ENCODE measurements around the gene MAP7D2.
A peak's percentile ranks its signal among the peaks of the same experiment; 100 is the strongest.

The MAP7D2 gene

GRCh38 chrX:20019672-20020365, 96.9 kb downstream of the MAP7D2 start:
- DNase-seq = no peak
- H3K9me3 ChIP-seq (ENCODE audit: control insufficient read depth, low read length) = no peaks in the 10 kb centered on the region
- no peak overlapping the region for H3K27ac ChIP-seq (ENCODE audit: insufficient read depth, low read length, poor library complexity, severe bottlenecking)
- no peaks in the 10 kb centered on the region for H3K27me3 ChIP-seq (replicated peaks; ENCODE audit: control insufficient read depth, insufficient read depth, low read length, poor library complexity, severe bottlenecking)
- no peak overlapping the region for H3K4me3 ChIP-seq (ENCODE audit: insufficient read depth, low read depth, low read length, poor library complexity, severe bottlenecking)
- no peaks in the 10 kb centered on the region for H3K4me1 ChIP-seq (ENCODE audit: control insufficient read depth, insufficient read depth, low read length, poor library complexity, severe bottlenecking)
- H3K36me3 ChIP-seq (ENCODE audit: control insufficient read depth, insufficient read depth, low read length) = no peaks in the 10 kb centered on the region

GRCh38 chrX:20016616-20016945, 100.1 kb downstream of the MAP7D2 start:
- no peak for DNase-seq
- no peaks in the 10 kb centered on the region for H3K36me3 ChIP-seq (ENCODE audit: control insufficient read depth, insufficient read depth, low read length)
- H3K9me3 ChIP-seq (ENCODE audit: control insufficient read depth, low read length) = no peaks in the 10 kb centered on the region
- H3K4me1 ChIP-seq (ENCODE audit: control insufficient read depth, insufficient read depth, low read length, poor library complexity, severe bottlenecking) = no peaks in the 10 kb centered on the region
- H3K27ac ChIP-seq (ENCODE audit: insufficient read depth, low read length, poor library complexity, severe bottlenecking) = no peak overlapping the region
- no peaks in the 10 kb centered on the region for H3K27me3 ChIP-seq (replicated peaks; ENCODE audit: control insufficient read depth, insufficient read depth, low read length, poor library complexity, severe bottlenecking)
- H3K4me3 ChIP-seq (ENCODE audit: insufficient read depth, low read depth, low read length, poor library complexity, severe bottlenecking) = no peak overlapping the region

GRCh38 chrX:20015945-20016615, 100.6 kb downstream of the MAP7D2 start:
- no peaks in the 10 kb centered on the region for H3K27me3 ChIP-seq (replicated peaks; ENCODE audit: control insufficient read depth, insufficient read depth, low read length, poor library complexity, severe bottlenecking)
- H3K4me1 ChIP-seq (ENCODE audit: control insufficient read depth, insufficient read depth, low read length, poor library complexity, severe bottlenecking) = no peaks in the 10 kb centered on the region
- H3K9me3 ChIP-seq (ENCODE audit: control insufficient read depth, low read length) = no peaks in the 10 kb centered on the region
- DNase-seq = no peak
- H3K4me3 ChIP-seq (ENCODE audit: insufficient read depth, low read depth, low read length, poor library complexity, severe bottlenecking) = no peak overlapping the region
- no peaks in the 10 kb centered on the region for H3K36me3 ChIP-seq (ENCODE audit: control insufficient read depth, insufficient read depth, low read length)
- H3K27ac ChIP-seq (ENCODE audit: insufficient read depth, low read length, poor library complexity, severe bottlenecking) = no peak overlapping the region

GRCh38 chrX:20015422-20015821, 101.3 kb downstream of the MAP7D2 start:
- no peaks in the 10 kb centered on the region for H3K4me1 ChIP-seq (ENCODE audit: control insufficient read depth, insufficient read depth, low read length, poor library complexity, severe bottlenecking)
- DNase-seq = no peak
- no peaks in the 10 kb centered on the region for H3K27me3 ChIP-seq (replicated peaks; ENCODE audit: control insufficient read depth, insufficient read depth, low read length, poor library complexity, severe bottlenecking)
- no peaks in the 10 kb centered on the region for H3K9me3 ChIP-seq (ENCODE audit: control insufficient read depth, low read length)
- H3K36me3 ChIP-seq (ENCODE audit: control insufficient read depth, insufficient read depth, low read length) = no peaks in the 10 kb centered on the region
- H3K4me3 ChIP-seq (ENCODE audit: insufficient read depth, low read depth, low read length, poor library complexity, severe bottlenecking) = no peak overlapping the region
- H3K27ac ChIP-seq (ENCODE audit: insufficient read depth, low read length, poor library complexity, severe bottlenecking) = no peak overlapping the region

GRCh38 chrX:20011608-20012007, 105.1 kb downstream of the MAP7D2 start:
- no peaks in the 10 kb centered on the region for H3K4me1 ChIP-seq (ENCODE audit: control insufficient read depth, insufficient read depth, low read length, poor library complexity, severe bottlenecking)
- no peak for DNase-seq
- no peaks in the 10 kb centered on the region for H3K9me3 ChIP-seq (ENCODE audit: control insufficient read depth, low read length)
- no peak overlapping the region for H3K4me3 ChIP-seq (ENCODE audit: insufficient read depth, low read depth, low read length, poor library complexity, severe bottlenecking)
- H3K36me3 ChIP-seq (ENCODE audit: control insufficient read depth, insufficient read depth, low read length) = no peaks in the 10 kb centered on the region
- no peak overlapping the region for H3K27ac ChIP-seq (ENCODE audit: insufficient read depth, low read length, poor library complexity, severe bottlenecking)
- H3K27me3 ChIP-seq (replicated peaks; ENCODE audit: control insufficient read depth, insufficient read depth, low read length, poor library complexity, severe bottlenecking) = no peaks in the 10 kb centered on the region

GRCh38 chrX:20007962-20008622, 108.6 kb downstream of the MAP7D2 start:
- Histone ChIP-seq H3K4me1 (ENCODE audit: control insufficient read depth, insufficient read depth, low read length, poor library complexity, severe bottlenecking) (no peaks in the 10 kb centered on the region), H3K27me3 (replicated peaks; ENCODE audit: control insufficient read depth, insufficient read depth, low read length, poor library complexity, severe bottlenecking) (no peaks in the 10 kb centered on the region), H3K36me3 (ENCODE audit: control insufficient read depth, insufficient read depth, low read length) (no peaks in the 10 kb centered on the region), H3K27ac (ENCODE audit: insufficient read depth, low read length, poor library complexity, severe bottlenecking) (no peak overlapping the region), H3K9me3 (ENCODE audit: control insufficient read depth, low read length) (no peaks in the 10 kb centered on the region), H3K4me3 (ENCODE audit: insufficient read depth, low read depth, low read length, poor library complexity, severe bottlenecking) (no peak overlapping the region)
- no peak for DNase-seq

GRCh38 chrX:20005883-20006282, 110.8 kb downstream of the MAP7D2 start:
- no peak overlapping the region for H3K27ac ChIP-seq (ENCODE audit: insufficient read depth, low read length, poor library complexity, severe bottlenecking)
- no peaks in the 10 kb centered on the region for H3K4me1 ChIP-seq (ENCODE audit: control insufficient read depth, insufficient read depth, low read length, poor library complexity, severe bottlenecking)
- DNase-seq = no peak
- no peaks in the 10 kb centered on the region for H3K27me3 ChIP-seq (replicated peaks; ENCODE audit: control insufficient read depth, insufficient read depth, low read length, poor library complexity, severe bottlenecking)
- no peaks in the 10 kb centered on the region for H3K9me3 ChIP-seq (ENCODE audit: control insufficient read depth, low read length)
- H3K4me3 ChIP-seq (ENCODE audit: insufficient read depth, low read depth, low read length, poor library complexity, severe bottlenecking) = no peak overlapping the region
- H3K36me3 ChIP-seq (ENCODE audit: control insufficient read depth, insufficient read depth, low read length) = no peaks in the 10 kb centered on the region

- DNase-seq = no peak
- no peaks in the 10 kb centered on the region for H3K9me3 ChIP-seq (ENCODE audit: control insufficient read depth, low read length)
- no peak overlapping the region for H3K4me3 ChIP-seq (ENCODE audit: insufficient read depth, low read depth, low read length, poor library complexity, severe bottlenecking)
- H3K36me3 ChIP-seq (ENCODE audit: control insufficient read depth, insufficient read depth, low read length) = no peaks in the 10 kb centered on the region
- H3K4me1 ChIP-seq (ENCODE audit: control insufficient read depth, insufficient read depth, low read length, poor library complexity, severe bottlenecking) = no peaks in the 10 kb centered on the region
- no peaks in the 10 kb centered on the region for H3K27me3 ChIP-seq (replicated peaks; ENCODE audit: control insufficient read depth, insufficient read depth, low read length, poor library complexity, severe bottlenecking)
- H3K27ac ChIP-seq (ENCODE audit: insufficient read depth, low read length, poor library complexity, severe bottlenecking) = no peak overlapping the region
Observed at GRCh38 chrX:20001588-20001987, 115.1 kb downstream of the MAP7D2 start.

GRCh38 chrX:19991350-19991718, 125.4 kb downstream of the MAP7D2 start:
- Histone ChIP-seq H3K4me3 (ENCODE audit: insufficient read depth, low read depth, low read length, poor library complexity, severe bottlenecking) (peak overlapping the region; percentile 48), H3K9me3 (ENCODE audit: control insufficient read depth, low read length) (no peaks in the 10 kb centered on the region), H3K36me3 (ENCODE audit: control insufficient read depth, insufficient read depth, low read length) (no peaks in the 10 kb centered on the region), H3K27ac (ENCODE audit: insufficient read depth, low read length, poor library complexity, severe bottlenecking) (peak overlapping the region; percentile 62), H3K4me1 (ENCODE audit: control insufficient read depth, insufficient read depth, low read length, poor library complexity, severe bottlenecking) (no peaks in the 10 kb centered on the region), H3K27me3 (replicated peaks; ENCODE audit: control insufficient read depth, insufficient read depth, low read length, poor library complexity, severe bottlenecking) (no peaks in the 10 kb centered on the region)
- no peak for DNase-seq

Data from effector memory CD4-positive, alpha-beta T cell (primary cell).